Activated effector memory CD4-positive, alpha-beta T cell treated with Interleukin-2 at 50 U/mL for 16 hours (primary cell): ENCODE measurements around the gene LAMA5.

ENCODE experiments used
- DNase-seq: peaks from one replicate; pipeline ENCODE4 v3.0.0-alpha.2; 2020

The LAMA5 gene

DNA sequence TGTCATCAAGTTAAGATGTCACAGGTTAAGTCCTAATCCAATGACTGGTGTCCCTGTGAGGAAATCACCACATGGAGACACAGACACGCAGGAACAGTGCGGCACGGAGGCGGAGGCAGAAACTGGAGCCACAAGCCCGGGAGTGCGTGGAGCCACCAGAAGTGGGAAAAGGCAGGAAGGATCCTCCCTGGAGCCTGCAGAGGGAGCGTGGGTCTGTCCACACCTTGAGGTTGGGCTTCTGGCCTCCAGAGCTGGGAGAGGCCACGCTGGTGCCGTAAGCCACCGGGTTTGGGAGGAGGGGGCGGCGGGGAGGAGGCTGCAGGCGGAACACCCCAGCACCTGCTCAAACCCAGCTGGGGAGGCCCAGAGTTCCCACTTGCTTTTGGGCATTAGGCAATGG is 36.2 kb upstream of the LAMA5 start:
- no peak for DNase-seq

DNA sequence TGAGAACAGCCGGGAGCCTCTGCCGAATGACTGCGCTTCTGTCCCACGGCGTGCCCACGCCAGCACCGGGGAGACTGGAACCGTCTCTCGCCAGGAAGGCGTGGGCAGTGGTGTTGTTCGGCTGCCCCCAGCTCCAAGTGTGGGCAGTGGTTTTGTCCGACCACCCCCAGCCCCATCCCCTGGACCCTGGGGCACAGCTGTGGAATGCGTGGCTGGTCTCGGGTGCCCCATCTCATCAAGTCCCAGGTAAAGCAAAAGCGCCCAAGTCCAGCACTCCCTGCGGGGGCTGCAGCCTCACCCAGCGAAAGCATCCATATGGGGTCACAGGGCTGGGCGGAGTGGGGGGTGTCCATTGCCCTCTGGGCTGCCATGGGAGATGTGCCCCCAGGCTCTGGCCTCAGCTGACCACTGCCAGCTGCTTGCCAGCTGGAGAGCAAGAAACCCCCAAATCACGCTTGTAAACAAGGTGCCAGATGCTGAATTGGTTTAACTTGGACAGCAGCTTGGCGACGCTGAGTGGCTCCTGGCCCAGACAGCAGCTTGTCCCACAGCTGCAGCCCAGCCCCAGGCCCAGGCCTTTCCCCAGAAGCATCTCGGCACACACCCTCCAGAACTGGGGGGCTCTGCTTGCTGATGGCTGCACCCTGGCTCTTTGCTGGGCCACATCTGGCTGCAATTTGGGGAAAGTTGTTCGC is 35.5 kb upstream of the LAMA5 start:
- no peak for DNase-seq

DNA sequence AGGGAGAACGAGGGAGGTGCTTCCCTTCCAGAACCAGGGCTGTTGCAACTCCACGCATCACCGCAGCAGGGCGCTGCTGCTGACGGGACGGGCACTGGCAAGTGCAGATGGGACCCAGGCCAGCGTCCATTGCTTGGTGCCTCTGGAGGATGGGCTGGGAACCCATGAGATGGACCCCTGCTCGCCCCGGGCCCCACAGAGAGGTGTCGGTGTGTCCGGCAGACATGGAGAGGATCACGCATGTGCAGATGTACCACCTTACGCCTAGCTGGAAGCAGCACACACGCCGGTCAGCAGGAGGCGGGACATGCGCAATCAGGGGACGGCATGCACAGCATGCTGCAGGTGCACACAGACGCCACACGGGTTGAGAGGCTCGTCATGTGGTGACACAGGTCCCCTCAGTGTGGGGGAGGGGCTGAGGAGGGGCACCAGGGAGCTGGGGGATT is 34.2 kb upstream of the LAMA5 start:
- no peak for DNase-seq

DNA sequence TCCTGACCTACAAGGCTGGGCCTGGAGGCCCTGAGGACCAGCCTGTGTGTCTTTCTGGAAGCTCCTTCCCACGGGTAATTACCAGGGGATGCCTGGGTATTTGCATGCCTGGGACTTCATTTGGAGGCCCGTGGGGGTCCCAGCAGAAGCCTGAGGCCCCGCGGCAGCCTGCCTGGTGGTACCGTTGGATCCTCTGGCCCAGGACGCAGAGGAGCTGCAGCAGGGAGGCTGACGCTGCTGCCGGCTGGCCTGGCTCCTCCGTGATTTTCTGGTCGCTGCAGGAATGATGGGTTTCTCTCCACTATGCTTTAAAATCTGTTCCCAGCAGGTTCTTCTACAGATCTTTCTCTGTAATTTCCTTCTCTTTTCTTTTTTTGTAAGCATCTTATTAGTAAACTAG is 33.4 kb upstream of the LAMA5 start:
- DNase-seq: no peak

DNA sequence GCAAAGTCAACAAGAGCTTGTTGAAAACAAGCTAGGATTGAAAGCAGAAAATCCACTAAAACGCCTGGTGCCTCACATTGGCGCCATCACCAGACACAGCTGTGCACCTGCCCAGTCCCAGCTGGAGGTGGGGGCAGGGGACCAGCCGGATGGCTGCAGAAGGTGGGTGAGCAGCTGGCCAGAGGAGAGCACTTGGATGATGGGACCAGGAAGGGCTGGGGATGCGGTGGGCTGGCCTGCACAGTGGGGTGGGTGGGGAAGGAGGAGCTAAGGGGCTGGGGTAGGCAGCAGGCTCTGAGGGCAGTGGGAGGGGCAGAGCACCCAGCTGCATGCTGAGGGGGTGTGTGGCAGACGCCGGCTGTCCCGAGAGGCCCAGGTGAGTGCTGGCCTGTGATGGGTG is 32.9 kb upstream of the LAMA5 start:
- no peak for DNase-seq

DNA sequence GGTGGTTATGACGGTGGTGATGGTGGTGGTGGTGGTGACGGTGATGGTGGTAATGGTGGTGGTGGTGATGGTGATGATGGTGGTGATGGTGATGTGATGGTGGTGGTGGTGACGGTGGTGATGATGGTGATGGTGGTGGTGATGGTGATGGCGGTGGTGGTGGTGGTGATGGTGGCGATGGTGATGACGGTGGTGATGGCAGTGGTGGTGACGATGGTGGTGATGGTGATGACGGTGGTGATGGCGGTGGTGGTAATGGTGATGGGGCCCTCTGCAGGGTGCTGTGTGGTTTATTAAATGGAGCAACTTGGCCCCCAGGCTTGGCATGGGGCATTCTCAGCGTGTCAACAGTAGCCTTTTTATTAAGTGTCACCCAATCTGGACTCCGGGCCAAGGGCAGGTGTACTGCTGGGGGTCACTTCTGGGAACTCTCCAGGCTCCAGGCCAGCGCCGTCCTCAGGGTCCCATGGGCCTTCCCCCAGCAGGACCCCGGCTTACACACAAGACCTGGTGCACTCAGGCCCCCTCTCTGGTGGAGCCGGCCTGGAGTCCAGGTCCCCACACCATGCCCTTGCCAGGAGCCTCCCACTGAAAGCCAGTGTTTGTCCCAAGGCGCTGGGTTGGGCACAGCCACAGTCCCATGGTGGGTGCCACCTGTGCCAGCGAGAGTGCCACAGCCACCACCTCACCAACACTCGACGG is 31.2 kb upstream of the LAMA5 start:
- DNase-seq: no peak

DNA sequence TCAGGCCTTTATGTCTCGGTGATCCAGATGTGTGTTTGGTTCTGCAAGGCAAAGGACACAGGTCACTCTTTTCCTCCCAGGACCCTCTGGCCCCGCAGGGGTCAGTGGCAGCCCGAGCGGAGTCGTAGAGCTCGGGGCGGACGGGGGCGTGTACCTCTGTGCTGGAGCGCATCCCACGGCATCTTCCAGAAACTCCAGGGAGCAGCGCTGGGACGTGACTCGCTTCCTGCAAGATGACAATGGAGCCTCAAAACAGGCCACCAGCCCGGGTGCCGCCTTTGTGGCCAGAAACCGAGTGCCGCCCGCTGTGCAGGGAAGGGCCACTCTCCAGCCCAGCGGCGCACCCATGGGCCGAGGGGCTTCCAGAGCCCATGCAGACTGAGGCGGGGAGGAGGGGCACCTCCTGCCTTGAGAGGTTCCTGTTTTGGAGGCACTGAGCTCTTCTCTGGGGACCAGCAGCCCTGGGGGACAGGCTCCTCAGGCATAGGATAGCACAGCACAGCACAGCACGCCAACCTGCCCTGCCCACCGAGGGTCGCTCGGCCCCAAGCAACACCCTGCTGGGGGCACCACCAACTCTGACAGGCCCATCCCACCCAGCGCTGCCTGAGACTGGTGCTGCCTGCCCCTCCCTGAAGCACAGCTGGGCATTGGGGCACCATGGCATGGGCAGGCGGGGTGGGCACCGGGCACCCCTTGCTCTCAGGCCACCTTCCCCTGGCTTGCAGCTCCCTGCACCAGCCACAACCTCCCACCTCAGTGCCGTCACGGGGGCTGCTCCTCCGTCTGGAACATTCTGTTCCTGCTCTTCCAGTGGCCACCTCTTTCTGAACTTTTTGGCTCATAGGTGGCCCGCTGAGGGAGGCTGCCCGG is 29.5 kb upstream of the LAMA5 start:
- no peak for DNase-seq

DNA sequence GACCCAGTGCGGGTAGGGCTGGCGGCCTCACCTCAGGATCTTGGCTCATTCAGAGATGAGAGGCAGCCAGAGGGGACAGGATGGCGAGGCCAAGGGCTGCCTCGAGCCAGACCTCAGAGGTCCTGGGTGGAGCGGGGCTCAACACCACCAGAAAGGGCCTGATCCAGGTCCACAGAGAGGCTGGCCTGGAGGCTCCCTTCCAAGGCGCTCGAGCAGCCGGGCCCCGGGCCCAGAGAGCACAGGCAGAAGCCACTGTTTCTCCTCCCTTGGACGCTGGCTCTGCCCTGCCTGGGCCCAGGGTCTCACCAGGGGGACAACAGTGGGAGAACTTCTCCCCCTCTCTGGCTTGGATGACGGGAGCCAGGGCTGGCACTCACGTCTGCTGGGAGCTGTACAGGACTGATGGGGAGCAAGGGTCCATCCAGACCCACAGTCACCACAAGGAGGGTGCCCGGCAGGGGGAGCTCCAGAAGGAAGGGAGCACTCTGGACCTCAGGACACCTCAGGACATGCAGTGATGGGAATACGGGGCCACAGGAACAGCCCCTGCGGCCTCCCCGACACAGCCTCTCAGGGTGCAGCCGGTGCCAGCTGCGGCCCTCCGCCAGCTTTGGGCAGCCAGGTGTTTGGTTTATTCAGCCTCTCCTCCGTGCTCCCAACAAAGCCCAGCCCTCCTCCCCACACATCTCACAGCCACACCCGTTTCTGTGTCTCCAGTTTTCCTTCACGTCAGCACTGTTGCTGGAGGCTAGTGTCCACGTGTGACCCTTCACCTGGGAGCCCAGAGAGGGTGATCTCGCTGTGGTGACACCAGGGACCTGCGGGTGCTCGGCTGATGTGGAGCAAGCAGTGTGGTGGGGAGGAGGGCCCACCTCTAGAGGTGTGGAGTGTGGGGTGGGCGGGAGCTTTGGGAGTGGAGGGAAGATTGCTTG is 28.5 kb upstream of the LAMA5 start:
- no peak for DNase-seq

DNA sequence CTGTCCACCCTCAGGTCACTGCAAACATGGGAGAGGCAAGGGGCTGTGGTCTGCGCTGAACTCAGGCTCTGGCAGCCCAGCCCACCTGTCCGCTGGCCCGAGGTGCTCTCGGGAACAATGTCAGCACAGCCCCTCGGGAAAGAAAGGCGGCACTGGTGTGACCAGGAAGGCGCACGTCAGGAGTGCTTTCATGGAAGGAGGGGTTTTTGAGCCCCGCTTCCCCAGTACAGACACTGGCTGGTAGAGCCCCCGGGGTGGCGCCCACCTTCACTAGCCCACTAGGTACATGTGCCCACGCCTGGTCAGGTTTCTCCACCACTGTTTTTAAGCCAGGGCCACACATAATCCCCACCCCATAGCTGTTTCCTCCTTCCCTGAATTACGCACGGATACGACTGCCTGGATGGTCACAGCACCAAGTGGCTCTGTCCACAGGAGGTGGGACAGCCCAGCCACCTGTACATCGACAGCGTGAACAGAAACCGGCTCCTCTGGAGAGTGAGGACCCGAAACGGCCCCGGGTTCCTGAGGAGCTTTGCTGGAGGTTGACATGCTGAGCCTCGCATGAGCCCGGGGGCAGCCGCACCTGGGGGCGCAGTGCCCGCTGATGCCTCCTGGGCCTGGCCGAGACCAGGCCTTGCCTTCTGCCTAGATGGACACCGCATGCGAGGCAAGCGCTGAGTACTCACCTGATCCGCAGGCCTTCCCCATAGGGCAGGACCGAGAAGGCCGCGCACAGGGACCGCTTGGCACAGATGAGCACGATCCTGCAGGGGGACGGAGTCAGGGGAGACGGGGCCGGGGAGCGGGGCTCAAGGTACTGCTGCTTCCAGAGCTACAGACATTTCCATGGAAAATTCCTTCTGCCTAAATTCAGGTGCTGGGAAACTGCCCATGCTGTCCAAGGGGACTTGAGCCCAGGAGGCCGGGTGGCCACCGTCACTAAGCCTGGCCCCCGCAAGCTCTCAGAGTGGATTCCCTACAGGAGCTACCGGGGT is 27.4 kb upstream of the LAMA5 start:
- no peak for DNase-seq

DNA sequence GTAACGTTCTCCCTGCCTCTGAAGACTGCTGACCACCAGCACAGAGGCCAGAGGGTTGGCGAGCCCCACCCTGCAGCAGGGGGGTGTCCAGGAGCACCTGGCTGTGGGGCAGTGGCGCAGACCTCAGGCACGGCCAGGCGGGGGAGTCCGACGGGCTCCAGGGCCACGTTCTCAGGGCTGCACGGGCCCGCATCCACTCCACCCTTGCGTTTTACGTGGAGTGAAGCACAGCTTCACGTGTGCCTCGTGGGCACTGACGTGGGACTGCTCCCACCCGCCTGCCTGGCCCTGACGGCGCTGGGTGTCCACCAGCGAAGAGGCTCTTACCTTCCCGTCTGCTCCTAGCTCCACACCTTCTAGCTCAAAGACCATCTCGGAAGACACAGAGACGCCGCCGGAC is 26.7 kb upstream of the LAMA5 start:
- DNase-seq: no peak

DNA sequence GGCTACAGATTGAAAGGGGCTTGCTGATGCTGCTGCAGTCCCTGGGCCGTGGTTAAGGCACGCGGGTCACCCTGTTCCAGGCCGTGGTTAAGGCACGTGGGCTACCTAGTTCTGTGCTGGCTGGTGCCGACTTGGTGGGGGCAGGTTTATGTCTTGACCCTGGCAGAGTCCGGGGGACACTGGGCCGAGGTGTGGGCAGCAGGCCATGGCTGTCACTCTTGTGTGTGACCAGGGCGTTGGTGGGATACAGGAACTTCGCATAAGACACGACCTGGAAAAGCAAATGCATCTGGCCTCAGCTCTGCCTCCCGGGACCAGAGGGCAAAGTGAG is 26.2 kb upstream of the LAMA5 start:
- DNase-seq: no peak

DNA sequence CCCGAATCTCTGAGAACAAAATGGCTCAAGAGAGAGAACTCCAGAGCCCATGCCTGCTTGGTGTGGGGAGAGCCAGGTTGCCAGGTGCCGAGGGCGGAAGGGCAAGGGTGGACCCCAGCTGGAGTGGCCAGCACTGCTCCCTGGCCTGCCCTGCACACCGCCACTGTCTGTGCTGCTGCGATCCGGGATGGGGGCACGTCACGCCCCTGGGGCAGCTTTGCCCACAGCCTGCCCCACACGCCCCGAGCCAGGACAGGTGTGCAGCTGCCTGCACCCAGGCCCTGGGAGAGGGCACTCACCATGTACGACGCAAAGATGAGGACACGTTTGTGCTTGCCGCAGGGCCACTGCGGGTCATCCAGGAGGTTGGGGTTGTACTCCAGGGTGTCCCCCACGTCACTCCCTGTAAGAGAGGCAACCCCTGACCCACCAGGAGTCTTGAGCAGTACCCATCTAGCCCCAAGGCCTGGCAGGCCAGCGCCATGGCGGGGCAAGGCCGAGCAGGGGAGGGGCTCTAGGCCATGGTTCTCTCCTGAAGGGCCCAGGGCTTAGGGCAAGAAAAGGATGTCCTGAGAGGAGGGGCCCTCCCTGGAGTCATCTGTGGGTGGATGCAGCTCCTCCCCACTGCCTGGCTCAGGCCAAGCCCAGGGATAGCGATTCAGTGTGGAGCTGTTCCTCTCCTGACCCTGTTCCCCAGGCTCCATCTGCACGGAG is 25.7 kb upstream of the LAMA5 start:
- DNase-seq: no peak

DNA sequence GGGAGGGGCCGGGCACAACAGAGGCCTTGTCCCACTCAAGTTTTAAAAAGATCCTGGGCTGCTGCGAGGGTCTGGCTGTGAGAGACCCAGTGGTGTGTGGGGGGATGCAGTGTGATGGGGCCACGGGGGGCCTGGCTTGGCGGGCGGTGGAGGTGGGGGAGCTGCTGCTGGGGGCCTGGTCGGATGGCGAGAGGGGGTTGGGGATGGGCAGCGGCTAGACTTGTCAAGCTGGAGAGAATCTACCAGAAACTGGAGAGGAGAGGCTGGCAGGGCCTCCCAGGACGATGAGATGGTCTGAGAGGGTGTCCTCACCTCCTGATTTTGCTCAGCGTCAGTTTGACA is 24.9 kb upstream of the LAMA5 start:
- no peak for DNase-seq

DNA sequence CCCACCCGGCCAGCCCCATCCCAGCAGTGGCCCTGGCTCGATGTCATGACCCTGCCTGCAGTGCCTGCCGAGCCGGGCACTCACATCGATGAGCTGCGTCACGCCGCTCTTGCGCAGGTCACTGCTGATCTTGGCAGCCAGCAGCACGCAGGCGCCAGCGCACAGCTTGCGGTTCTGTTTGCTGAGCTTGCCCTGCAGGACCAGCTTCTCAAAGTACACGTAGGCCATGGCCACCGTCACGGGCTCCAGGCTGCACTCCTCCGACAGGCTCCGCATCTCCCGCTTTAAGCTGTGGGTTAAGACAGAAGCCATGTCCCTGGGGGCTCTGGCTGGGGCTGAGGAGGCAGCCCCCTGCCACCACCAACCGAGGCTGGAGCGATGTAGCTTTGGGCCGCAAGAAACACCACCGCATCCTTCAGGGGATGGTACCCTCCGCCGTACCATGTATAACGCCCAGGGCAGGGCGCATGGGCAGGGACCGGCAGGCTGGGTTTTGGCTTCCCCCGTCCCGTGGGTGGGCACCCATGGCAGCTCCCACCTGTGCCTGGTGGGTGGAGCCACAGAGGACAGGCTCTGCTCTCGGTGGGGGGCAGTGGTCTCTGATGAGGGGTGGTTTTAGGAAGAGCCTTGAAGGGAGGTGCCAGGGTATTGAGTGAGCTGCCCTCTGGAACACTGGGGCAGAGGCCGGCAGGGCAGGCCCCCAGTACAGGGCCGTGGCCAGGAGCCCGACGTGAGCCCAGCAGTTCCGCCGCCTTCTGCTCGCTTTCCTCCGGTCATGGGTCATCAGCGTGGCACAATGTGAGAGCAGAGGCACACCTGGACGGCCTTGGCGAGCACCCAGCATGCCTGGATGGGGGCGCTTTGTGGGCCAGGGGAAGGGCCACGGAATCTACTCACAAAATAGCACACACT is 24.3 kb upstream of the LAMA5 start:
- DNase-seq: no peak

DNA sequence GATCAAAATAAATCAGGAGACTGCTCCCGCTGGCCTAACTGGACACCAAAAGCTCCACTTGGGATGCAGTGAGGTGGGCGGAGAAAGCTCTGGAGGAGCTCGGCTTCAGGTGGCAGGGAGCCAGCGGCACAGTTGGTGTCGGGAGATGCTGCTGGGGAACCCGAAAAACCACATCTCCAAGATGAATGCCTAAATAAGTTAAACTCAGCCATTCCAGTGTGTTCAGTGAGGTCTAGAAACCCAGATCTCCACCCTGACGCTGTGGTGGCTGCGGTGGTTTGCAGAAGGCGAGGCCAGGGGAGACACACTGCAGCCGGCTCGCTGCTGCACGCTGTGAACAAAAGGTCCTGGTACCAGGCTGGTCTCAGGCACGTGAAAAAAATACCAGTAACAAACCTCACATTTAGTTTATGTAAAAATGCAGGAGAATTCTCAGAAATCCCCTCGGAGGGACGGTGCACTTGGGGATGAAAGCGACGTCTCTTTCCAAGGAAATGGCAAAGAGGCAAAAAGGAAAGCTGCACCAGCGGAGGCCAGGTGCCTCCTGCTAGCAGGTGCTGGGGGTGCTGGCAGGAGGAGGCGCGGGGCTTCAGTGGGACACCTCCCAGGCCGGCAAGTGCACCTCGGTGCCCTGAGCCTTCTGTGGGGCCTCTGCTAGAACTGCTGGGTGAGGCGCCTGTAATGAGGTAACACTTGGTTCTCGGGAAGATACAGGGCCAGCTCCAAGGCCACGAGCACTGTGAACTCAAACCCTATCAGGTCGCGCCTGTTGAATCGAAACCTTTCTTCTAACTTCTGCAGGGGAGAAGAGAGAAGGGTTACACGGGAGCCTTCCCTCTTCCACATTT is 23.4 kb upstream of the LAMA5 start:
- DNase-seq: no peak

DNA sequence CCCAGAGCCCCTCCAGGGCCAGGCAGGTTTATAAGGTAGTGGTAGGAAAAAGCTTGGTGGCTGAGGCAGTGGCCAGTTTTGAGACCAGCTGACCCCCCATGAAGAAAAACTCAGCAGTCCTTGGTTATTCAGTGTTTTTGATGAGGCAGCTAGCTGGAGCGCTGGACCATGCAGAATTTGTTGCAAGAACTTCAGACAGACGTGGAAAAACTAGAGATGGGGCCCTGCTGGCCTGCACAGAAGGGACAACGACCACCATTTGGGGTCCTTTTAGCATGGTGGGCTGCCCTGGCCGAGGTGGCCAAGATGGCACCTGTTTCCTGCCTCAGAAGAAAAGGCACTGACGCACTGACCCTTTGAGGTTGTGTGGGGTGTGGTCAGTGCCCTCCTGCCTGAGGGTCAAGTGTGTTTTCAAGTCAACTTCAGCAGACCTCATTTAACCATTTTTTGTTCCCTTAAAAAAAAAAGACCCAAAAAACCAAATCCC is 22.5 kb upstream of the LAMA5 start:
- DNase-seq: no peak

DNA sequence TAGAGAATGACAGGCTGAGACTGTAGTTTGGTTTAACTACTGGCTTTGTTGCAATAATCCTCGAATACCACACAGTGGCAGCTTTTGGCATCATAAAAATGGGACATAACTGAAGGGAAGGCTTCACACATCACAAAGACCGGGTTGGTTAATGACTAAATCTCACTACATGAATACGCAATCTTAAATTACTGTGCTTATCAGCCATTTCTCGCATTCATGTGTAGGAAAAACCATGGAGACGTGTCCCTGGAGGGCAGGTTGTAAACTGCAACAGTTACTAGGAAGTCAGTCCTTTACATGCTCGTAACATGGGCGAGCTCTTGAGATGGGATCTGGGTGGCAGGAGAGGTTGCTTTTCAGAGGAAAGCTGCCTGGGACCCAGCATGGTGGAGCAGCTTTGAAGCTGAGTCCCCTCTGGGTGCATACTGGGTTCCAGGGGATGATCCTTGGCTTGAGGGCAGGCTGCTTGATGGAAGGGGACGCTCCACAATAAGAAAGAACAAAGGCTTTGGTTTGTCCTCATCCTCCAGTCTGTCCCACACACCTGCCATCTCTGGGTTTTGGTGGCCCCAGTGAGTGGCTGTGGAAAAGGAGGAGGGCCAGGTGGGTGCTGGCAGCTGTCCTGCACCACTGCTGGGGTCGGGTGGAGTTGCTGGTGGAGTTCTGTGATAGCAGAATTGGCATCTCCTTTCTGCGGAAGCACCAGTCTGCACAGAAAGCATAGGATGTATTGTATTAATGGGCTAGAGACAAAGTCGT is 21.9 kb upstream of the LAMA5 start:
- no peak for DNase-seq
